Stimulated activated CD8-positive, alpha-beta memory T cell treated with anti-CD3 and anti-CD28 coated beads, Interleukin-15, amount 100 ng/mL, for 4 hours (primary cell): ENCODE data around the gene ZNF300.
"Not testable (repeated sequence)": the region's sequence is repeated elsewhere in the genome, so short reads cannot be mapped to it uniquely, and the experiment has no call there.

Experiments used
- DNase-seq, 2 donors: peaks; one replicate each; pipeline ENCODE4 v3.0.0-alpha.2; 2020; ENCODE audit warnings: low read depth in 2 of 2

ZNF300 gene

GRCh38 chr5:150845185-150845859 lies 59.5 kb downstream of the ZNF300 start:
- DNase-seq = not testable (repeated sequence)
